Vagina (tissue), 2 donors: ENCODE results near the gene SMIM30.

ENCODE experiments used
- CTCF ChIP-seq, 3 experiments: fragments of 450-650 bp in 2 of 3; fragments of 200-600 bp in 1 of 3; sonication (generic) in 1 of 3; IDR thresholded peaks; one replicate each; pipeline ENCODE4 v1.5.1; 2017 to 2019; ENCODE audit warnings: antibody characterized with exemption in 3 of 3, mild to moderate bottlenecking in 2 of 3, moderate library complexity in 2 of 3
- POLR2A ChIP-seq, 2 donors: fragments of 450-650 bp; IDR thresholded peaks; one replicate each; pipeline ENCODE4 v1.6.1; 2017; ENCODE audit warnings: antibody characterized with exemption in 2 of 2, mild to moderate bottlenecking in 2 of 2, moderate library complexity in 2 of 2

- TF ChIP-seq POLR2A (IDR thresholded peaks at IDR 0.05) (no peak), CTCF (IDR thresholded peaks at IDR 0.05) (no peak)
Measured at GRCh38 chr7:113076703-113077102, 41.7 kb downstream of the SMIM30 start.
